NCI-H446 (cell line): ENCODE results near the gene GK.
A peak's percentile ranks its signal among the peaks of the same experiment; 100 is the strongest.
"Not testable (repeated sequence)": the region's sequence is repeated elsewhere in the genome, so short reads cannot be mapped to it uniquely, and the experiment has no call there.

Source experiments
- DNase-seq, 2 experiments: peaks; one replicate each; lab custom pipeline; 2025; lab: John Stamatoyannopoulos, UW

The GK gene

GRCh38 chrX:30653415-30654131 lies at the start of gene GK:
TSS of gene GK (plus strand) at chrX:30653423. CDS start at chrX:30653538, 115 bp downstream.
- no peak for DNase-seq

GRCh38 chrX:30607155-30607554 lies 46.1 kb upstream of the GK start:
- no peak for DNase-seq

- no peak for DNase-seq
These were observed 43.2 kb upstream of the GK start for GRCh38 chrX:30610026-30610425.

DNA sequence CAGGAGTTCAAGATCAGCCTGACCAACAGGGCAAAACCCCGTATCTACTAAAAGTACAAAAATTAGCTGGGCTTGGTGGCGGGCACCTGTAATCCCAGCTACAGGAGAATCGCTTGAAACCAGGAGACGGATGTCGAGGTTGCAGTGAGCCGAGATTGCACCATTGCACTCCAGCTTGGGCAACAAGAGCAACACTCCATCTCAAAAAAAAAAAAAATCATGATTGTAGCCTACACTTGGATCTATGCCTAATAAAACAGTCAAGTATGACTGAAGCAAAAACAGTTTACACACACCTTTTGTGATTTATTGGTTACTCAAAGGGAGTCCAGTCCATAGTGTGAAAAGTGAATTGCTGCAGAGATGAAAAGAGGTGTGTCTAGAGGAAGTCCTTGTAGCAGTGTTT lies 41.0 kb upstream of the GK start:
- DNase-seq, result no peak

DNA sequence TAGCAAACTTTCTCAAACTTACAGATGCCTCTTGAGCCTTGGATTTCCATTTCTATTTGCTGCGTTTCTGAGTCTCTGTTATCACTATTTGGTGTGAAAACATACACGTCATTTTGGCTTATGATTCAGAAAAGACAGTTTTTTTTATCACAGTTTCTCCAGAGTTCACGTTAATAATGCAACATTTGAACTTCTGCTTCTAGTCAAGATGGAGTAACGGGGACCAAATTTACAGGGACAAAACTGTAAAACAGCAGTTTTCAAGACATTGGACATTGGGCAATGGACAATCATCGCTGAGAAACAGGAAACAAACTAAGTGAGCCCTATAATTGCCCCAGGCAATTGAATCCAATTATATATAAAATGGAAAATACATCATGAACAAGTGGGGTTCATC lies 39.5 kb upstream of the GK start:
- no peak for DNase-seq

GRCh38 chrX:30615229-30615628 lies 38.0 kb upstream of the GK start:
- DNase-seq, result no peak

DNA sequence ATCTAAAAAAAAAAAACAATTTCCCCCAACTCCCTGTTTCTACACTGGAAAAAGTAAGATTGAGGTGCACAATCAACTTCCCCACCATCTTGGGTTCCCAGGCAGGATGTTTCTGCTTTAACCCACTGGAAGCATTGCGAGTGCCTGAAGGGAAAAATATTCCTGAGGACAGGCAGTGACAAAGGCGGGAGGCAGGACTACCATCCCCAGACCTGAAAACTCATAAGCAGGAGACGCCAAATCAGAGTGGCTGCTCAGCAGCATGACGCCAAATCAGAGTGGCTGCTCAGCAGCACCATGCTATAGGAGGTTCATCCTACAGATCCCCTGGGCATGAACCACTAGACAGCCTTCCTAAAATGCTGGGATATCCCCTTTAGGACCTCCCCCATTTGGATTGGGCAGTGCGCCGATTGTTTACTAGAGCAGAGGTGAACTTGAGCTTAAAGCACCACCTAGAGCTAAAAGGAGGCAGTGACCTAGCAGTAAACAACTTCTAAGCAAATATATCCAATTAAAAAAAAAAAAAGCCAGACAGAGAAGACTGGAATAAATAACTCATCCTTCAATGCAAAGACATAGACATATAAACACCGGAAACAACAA lies 35.0 kb upstream of the GK start:
- DNase-seq, result no peak

GRCh38 chrX:30620125-30620524 lies 33.1 kb upstream of the GK start:
- DNase-seq, result no peak

GRCh38 chrX:30620980-30621618 lies 32.1 kb upstream of the GK start:
- no peak for DNase-seq

- no peak for DNase-seq
These were observed 30.9 kb upstream of the GK start for GRCh38 chrX:30622361-30622760.

DNA sequence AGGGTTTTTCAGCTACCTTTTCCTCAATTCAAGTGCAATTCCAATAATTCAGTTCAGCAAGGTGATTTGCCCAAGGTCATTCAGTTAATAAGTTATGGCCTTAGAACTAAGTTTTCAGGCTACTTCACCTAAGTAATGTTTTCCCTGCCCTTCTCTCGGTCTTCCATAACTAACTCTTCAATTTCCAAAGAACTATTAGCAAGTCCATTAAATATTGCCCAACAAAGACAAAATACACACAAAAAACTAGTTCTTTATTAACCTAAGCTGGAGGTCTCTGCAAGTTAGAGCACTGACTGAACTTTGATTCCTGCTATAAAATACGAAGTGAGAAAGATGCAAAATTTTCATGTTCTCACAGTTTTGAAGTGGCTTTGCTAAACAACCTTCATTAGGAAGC lies 26.8 kb upstream of the GK start:
- DNase-seq, result no peak

GRCh38 chrX:30627818-30628652 lies 25.2 kb upstream of the GK start:
- no peak for DNase-seq

DNA sequence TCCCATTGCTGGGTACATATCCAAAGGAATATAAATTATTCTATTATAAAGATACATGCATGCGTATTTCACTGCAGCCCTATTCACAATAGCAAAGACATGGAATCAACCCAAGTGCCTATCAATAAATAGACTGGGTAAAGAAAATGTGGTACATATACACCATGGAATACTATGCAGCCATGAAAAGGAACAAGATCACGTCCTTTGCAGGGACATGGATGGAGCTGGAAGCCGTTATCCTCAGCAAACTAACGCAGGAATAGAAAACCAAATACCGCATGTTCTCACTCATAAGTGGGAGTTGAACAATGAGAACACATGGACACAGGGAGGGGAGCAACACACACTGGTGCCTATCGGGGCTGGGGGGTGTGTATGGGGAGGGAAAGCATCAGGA lies 19.2 kb upstream of the GK start:
- not testable (repeated sequence) for DNase-seq

GRCh38 chrX:30635630-30636029 lies 17.6 kb upstream of the GK start:
- peak in 1 of 2 experiments; percentile 4 for DNase-seq

- no peak for DNase-seq
These were observed 15.1 kb upstream of the GK start for GRCh38 chrX:30637874-30638815.

DNA sequence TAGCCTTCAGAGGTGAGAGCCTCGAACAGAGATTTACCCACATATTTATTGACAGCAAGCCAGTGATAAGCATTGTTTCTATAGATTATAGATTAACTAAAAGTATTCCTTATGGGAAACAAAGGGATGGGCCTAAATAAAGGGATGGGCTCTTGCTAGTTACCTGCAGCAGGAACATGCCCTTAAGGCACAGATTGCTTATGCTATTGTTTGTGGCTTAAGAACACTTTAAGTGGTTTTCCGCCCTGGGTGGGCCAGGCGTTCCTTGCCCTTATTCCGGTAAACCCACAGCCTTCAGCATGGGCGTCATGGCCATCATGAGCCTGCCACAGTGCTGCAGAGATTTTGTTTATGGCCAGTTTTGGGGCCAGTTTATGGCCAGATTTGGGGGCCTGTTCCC lies 13.5 kb upstream of the GK start:
- DNase-seq, result not testable (repeated sequence)

- DNase-seq, result no peak
These were observed 10.6 kb upstream of the GK start for GRCh38 chrX:30642642-30643041.

- DNase-seq, result no peak
These were observed 9.9 kb upstream of the GK start for GRCh38 chrX:30643313-30643821.

DNA sequence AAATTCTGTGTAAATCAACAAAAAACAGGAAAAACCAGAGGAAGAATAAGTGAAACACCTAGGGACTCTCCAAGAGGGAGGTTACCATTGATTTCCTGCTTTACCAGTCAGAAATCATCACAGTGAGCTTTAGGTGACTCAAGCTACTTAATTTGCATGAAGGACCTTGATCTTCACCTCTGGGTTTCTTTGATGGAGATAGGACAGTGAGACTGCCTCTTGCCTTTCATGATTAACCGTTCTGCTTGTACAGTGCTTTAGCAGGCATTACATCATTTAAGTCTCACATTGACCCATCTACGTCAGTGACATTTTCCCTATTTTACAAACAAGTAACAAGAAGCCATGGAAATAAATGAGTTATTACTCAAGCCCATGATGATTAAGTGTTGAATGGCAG lies 3.4 kb upstream of the GK start:
- DNase-seq, result no peak

GRCh38 chrX:30652527-30653414 lies 452 bp upstream of the GK start:
- DNase-seq, result peak; percentile 71 to 90
